Small intestine (tissue), 7 donors: Measurements from ENCODE around the gene HOXA6. TPM values are rescaled to one million over a fixed set of nuclear protein-coding genes. Genes with fewer than 3 reads are reported as not detected.

ENCODE experiments used
- DNase-seq, 2 donors: peaks; one replicate each; pipeline versions ENCODE4 v3.0.0 to v3.0.0-alpha.2; 2013
- FAIRE-seq: peaks from 2 replicates; lab custom pipeline; 2012; peaks lifted over from hg19 to GRCh38; lab: Jason Lieb, UNC
- H3K27ac ChIP-seq, 3 donors: one replicate each; pipeline ENCODE4 v1.5.1; 2013; ENCODE audit warnings: low read length in 2 of 3, mild to moderate bottlenecking in 2 of 3, control low read depth in 1 of 3, inconsistent platforms in 1 of 3, low read depth in 1 of 3, moderate library complexity in 1 of 3
- H3K27me3 ChIP-seq, 3 donors: one replicate each; pipeline ENCODE4 v1.6.1; 2013; ENCODE audit warnings: low read length in 3 of 3, inconsistent platforms in 1 of 3; ENCODE audit not compliant: control insufficient read depth in 3 of 3, insufficient read depth in 3 of 3
- H3K36me3 ChIP-seq, 3 donors: one replicate each; pipeline ENCODE4 v1.6.1; 2013; ENCODE audit warnings: low read length in 3 of 3, inconsistent platforms in 1 of 3, low read depth in 1 of 3, mild to moderate bottlenecking in 1 of 3, moderate library complexity in 1 of 3; ENCODE audit not compliant: control insufficient read depth in 3 of 3, insufficient read depth in 2 of 3
- H3K4me1 ChIP-seq, 3 donors: one replicate each; pipeline ENCODE4 v1.6.1; 2013; ENCODE audit warnings: low read length in 2 of 3, inconsistent platforms in 1 of 3, low read depth in 1 of 3, mild to moderate bottlenecking in 1 of 3, moderate library complexity in 1 of 3; ENCODE audit not compliant: control insufficient read depth in 3 of 3, insufficient read depth in 2 of 3
- H3K4me3 ChIP-seq, 3 donors: one replicate each; pipeline ENCODE4 v1.5.1; 2013; ENCODE audit warnings: low read length in 3 of 3, control low read depth in 1 of 3, inconsistent platforms in 1 of 3, low read depth in 1 of 3, mild to moderate bottlenecking in 1 of 3, moderate library complexity in 1 of 3
- H3K9me3 ChIP-seq, 2 donors: one replicate each; pipeline ENCODE4 v1.6.1; 2013; ENCODE audit warnings: low read depth in 1 of 2, low read length in 1 of 2; ENCODE audit not compliant: control insufficient read depth in 2 of 2, insufficient read depth in 1 of 2
- WGBS, 3 donors: extraction: QIAGEN DNeasy Blood & Tissue Kit; methylation state at CpG; one replicate each; pipeline ENCODE4 v1.1.7; 2013; 5-methylcytosine and 5-hydroxymethylcytosine counted together
- polyA plus RNA-seq, 4 donors: library from polyadenylated mRNA; stranded (reverse) in 3 of 4; unstranded in 1 of 4; fragments of 200-250 nt in 3 of 4; fragments of 120-200 nt in 1 of 4; gene quantifications; one replicate each; pipeline versions ENCODE4 v1.2.1 to v1.2.3, GENCODE V29; 2013
- donor health status: healthy with polysubstance abuse.
- donor health status: control.
- donor health status: control.
- donor health status: Bipolar disorder and iron deficiency.
- donor health status: healthy.

Gene HOXA6
- polyA plus RNA-seq, 4 donors: 0.46 to 29.7 (median 0.81) TPM; not detected in 1

GRCh38 chr7:27186668-27187474, 39.3 kb upstream of the HOXA6 start:
- Histone ChIP-seq H3K27ac (peak overlapping the region in 1 of 3 donors; percentile 29), H3K27me3 (peaks cover 14 to 97% (median 88%) of the 10 kb centered on the region in 3 donors), H3K36me3 (no peaks in the 10 kb centered on the region), H3K9me3 (peaks cover 0 to 11% of the 10 kb centered on the region in 2 donors), H3K4me1 (peaks cover 2 to 13% (median 4%) of the 10 kb centered on the region in 3 donors), H3K4me3 (no peak overlapping the region)
- DNase-seq (no peak), FAIRE-seq (no peak)
- WGBS, 3 donors: 15 to 18% (median 16%) methylated on average over 4 of the region's 4 CpGs

DNA sequence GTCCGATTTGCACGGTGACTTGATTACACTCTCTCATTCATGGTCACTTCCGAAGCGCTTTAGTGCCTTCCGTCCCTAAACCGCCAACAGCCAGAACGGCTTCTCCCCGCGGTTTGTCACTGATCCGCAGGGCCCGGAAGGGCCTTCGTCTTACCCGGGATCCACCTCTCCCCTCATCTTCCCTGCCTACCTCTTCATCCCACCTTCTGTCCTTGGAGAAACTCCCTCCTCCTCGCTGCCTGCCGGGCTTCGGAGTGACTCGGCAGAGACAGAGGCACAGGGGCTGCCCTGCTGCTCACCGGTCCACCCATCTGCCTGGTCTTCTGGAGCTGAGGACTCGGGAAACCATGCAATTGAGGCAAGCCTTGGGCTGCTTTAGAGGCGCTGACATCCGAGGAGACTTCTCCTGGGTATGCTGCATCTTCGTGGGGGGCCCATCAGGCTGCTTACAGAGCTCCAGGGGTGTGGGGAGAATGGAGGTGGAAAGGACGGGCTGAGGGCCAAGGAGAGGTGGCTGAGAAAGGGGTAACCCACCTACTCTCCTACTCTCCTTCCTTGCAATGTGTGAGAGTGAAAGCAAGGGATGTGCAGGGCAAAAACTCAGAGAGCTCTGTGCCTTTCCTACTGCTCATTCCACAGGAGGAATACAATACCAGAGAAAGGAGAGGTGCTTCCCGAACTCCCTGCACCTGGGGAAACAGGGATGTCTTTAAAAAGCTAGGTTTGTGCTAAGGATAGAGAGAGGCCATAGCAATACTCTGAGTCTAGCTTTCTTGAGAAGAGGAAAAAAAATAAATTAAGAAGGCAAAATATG, 38.5 kb upstream of the HOXA6 start:
- peaks cover 2 to 13% (median 4%) of the 10 kb centered on the region in 3 donors for H3K4me1 ChIP-seq
- H3K27me3 ChIP-seq: peaks cover 14 to 96% (median 85%) of the 10 kb centered on the region in 3 donors
- DNase-seq (no peak), FAIRE-seq (no peak)
- peak overlapping the region in 2 of 3 donors; percentile 54 to 55 for H3K4me3 ChIP-seq
- no peaks in the 10 kb centered on the region for H3K36me3 ChIP-seq
- peaks cover 0 to 11% of the 10 kb centered on the region in 2 donors for H3K9me3 ChIP-seq
- 5 to 13% (median 9%) methylated on average over 24 of the region's 24 CpGs for WGBS, 3 donors
- H3K27ac ChIP-seq: peak overlapping the region in 1 of 3 donors; percentile 29

DNA sequence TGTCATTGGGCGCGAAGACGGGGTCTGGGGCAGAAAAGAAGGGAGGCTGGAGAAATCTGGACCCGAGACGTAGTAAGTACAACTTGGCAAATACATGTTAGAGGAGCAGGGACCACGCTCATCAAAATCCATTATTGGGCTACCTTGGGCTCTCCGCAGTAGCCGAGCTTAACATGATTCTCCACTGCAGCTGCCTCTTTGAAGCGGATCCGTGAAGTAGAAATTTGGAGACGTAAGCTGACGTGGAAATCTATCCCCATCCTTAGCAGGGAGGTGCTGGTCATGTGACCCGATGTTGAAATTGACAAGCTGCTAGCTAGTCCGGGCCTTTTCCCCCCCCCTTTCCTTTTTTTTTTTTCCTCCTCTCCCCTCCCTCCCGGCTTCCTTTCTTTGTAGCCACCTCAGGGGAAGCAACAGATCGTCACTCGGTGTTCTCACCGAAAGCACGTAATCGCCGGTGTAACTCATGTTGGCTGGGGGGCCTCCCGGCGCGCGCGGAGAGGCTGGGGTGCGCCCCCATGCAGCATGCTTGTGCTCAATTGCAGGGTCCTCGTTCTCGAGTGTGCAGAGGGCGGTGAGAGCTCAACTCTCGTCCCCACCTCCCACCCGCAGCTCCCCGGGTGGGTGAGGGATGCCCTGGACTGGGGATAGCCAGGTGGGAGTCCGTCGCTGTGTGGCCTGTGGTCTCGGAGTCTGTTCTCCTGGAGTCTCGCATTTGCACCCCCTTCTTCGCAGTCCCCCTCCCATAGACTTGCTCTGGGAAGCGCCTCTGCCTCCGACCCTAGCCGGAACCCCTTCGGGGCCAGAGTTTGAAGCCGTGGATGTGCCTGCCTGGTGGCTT, 37.7 kb upstream of the HOXA6 start, which contains the start of gene HOXA11:
TSS of gene HOXA11 (minus strand) at position 220 of the 841 bp plus-strand sequence. CDS start at position 132, 88 bp downstream.
- Histone ChIP-seq H3K9me3 (peaks cover 0 to 11% of the 10 kb centered on the region in 2 donors), H3K27ac (peak within 1 kb of the TSS in 1 of 3 donors; percentile 64), H3K4me3 (peak within 1 kb of the TSS; percentile 50 to 70 (median 54)), H3K36me3 (no peaks in the 10 kb centered on the region), H3K4me1 (peaks cover 2 to 13% (median 4%) of the 10 kb centered on the region in 3 donors), H3K27me3 (peaks cover 14 to 96% (median 85%) of the 10 kb centered on the region in 3 donors)
- FAIRE-seq: no peak
- 5 to 11% (median 10%) methylated on average over 43 of the region's 43 CpGs for WGBS, 3 donors
- DNase-seq: peak in 1 of 2 donors; percentile 63

DNA sequence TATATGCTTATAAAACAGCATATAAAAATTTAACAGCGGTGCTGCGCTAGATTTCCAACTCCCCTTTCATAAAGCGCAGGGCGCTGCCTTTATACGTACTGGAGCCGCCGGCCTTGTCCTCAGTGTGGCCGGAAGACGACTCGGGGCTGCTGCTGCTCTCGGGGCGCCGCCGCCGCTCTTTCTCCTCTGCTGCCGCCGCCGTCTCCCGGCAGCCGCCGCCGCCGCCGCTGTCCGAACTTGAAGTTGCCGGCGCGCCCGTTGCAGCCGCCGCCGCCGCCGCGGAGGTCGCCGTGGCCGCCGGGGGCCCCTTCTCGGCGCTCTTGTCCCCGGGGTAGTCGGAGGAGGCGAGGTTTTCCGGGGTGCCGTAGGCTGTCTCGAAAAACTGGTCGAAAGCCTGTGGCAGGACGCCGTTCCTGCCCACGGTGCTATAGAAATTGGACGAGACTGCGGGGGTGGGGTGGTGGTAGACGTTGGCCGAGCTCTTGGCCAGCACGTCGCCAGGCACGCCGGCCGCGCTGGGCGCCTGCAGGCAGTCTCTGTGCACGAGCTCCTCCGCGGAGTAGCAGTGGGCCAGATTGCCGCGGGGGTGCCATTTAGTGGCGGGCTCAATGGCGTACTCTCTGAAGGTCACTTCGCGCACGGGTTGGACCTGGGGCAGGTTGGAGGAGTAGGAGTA, 36.9 kb upstream of the HOXA6 start:
- FAIRE-seq (no peak), DNase-seq (peak in 1 of 2 donors; percentile 65)
- Histone ChIP-seq H3K36me3 (no peaks in the 10 kb centered on the region), H3K27me3 (peaks cover 9 to 96% (median 81%) of the 10 kb centered on the region in 3 donors), H3K9me3 (peaks cover 0 to 11% of the 10 kb centered on the region in 2 donors), H3K4me3 (peak overlapping the region; percentile 50 to 70 (median 54)), H3K27ac (peak overlapping the region in 1 of 3 donors; percentile 64), H3K4me1 (peaks cover 2 to 18% (median 4%) of the 10 kb centered on the region in 3 donors)
- WGBS, 3 donors: 2 to 3% (median 3%) methylated on average over 71 to 72 of the region's 72 CpGs

DNA sequence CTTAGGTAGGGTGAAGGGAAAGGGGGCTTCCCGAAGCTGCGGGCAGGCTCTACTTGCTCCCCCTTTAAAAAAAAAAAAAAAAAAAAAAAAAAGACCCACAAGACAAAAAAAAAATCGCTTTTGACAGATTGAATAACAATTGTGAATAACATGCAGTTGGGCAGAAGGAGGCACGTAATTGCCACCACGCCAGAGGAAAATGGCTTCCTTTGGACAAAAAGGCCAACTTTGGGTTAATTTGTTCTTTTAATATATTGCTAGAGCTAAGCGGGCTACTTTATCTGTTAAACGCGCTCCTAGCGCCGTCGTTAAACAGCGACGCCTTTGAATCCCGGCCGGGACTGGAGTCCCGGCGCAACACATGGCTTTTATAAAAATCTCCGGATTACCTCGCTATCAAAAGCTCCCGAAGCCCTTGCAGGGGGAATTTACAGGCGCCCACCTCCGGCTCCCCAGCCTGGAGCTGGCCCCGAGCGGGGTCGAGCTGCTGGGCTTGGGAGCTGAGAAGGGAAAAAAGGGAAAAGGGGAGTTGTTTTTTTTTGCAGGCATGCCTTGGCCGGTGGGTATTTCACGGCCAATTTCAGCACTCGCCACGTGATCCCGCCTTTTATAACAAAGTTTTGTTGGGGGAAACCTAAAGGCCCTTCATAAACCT, 36.2 kb upstream of the HOXA6 start:
- H3K4me1 ChIP-seq: peaks cover 2 to 18% (median 4%) of the 10 kb centered on the region in 3 donors
- H3K27ac ChIP-seq: peak overlapping the region in 1 of 3 donors; percentile 22
- FAIRE-seq (no peak), DNase-seq (peak in 1 of 2 donors; percentile 49)
- H3K4me3 ChIP-seq: peak overlapping the region; percentile 50 to 70 (median 54)
- peaks cover 0 to 11% of the 10 kb centered on the region in 2 donors for H3K9me3 ChIP-seq
- WGBS, 3 donors: 2 to 5% (median 4%) methylated on average over 30 of the region's 30 CpGs
- no peaks in the 10 kb centered on the region for H3K36me3 ChIP-seq
- H3K27me3 ChIP-seq: peaks cover 9 to 96% (median 80%) of the 10 kb centered on the region in 3 donors

- DNase-seq: no peak
- FAIRE-seq: no peak
- peaks cover 9 to 96% (median 77%) of the 10 kb centered on the region in 3 donors for H3K27me3 ChIP-seq
- no peaks in the 10 kb centered on the region for H3K36me3 ChIP-seq
- peaks cover 0 to 11% of the 10 kb centered on the region in 2 donors for H3K9me3 ChIP-seq
- 10 to 12% (median 11%) methylated on average over 38 to 39 of the region's 39 CpGs for WGBS, 3 donors
- H3K4me3 ChIP-seq: peak overlapping the region in 2 of 3 donors; percentile 54 to 70
- H3K27ac ChIP-seq: no peak overlapping the region
- peaks cover 2 to 14% (median 4%) of the 10 kb centered on the region in 3 donors for H3K4me1 ChIP-seq
Observed at GRCh38 chr7:27182861-27183681, 35.5 kb upstream of the HOXA6 start.
